CD4-positive, alpha-beta T cell treated with Interleukin-6 at 100 ng/mL for 8 hours (primary cell): ENCODE results near the gene PEF1.
A peak's percentile ranks its signal among the peaks of the same experiment; 100 is the strongest.

Experiments used
- DNase-seq: peaks from one replicate; pipeline ENCODE4 v3.0.0-alpha.2; 2020; ENCODE audit warnings: mixed read lengths, low spot score

PEF1 gene

GRCh38 chr1:31644560-31645273 is at the start of gene PEF1:
PEF1 (minus strand) TSS chr1:31644876; CDS start chr1:31644864, 12 bp downstream.
- DNase-seq = peak; percentile 98

GRCh38 chr1:31693231-31693630 is 48.6 kb upstream of the PEF1 start:
- DNase-seq = no peak

GRCh38 chr1:31691951-31692350 is 47.3 kb upstream of the PEF1 start:
- DNase-seq = no peak

GRCh38 chr1:31691446-31691845 is 46.8 kb upstream of the PEF1 start:
- DNase-seq = no peak

GRCh38 chr1:31690921-31691320 is 46.2 kb upstream of the PEF1 start:
- no peak for DNase-seq

- no peak for DNase-seq
Measured at GRCh38 chr1:31689854-31690253, 45.2 kb upstream of the PEF1 start.

GRCh38 chr1:31689379-31689778 is 44.7 kb upstream of the PEF1 start:
- DNase-seq = no peak

GRCh38 chr1:31688233-31688918 is 43.7 kb upstream of the PEF1 start:
- DNase-seq = no peak

- DNase-seq = no peak
Measured at GRCh38 chr1:31687601-31688000, 42.9 kb upstream of the PEF1 start.

GRCh38 chr1:31685795-31686194 is 41.1 kb upstream of the PEF1 start:
- no peak for DNase-seq

- no peak for DNase-seq
Measured at GRCh38 chr1:31683997-31684396, 39.3 kb upstream of the PEF1 start.

GRCh38 chr1:31681415-31681814 is 36.7 kb upstream of the PEF1 start:
- no peak for DNase-seq

GRCh38 chr1:31679676-31680230 is 35.1 kb upstream of the PEF1 start:
- DNase-seq = no peak

- DNase-seq = no peak
Measured at GRCh38 chr1:31679091-31679490, 34.4 kb upstream of the PEF1 start.

GRCh38 chr1:31678681-31679080 is 34.0 kb upstream of the PEF1 start:
- no peak for DNase-seq

- no peak for DNase-seq
Measured at GRCh38 chr1:31677949-31678348, 33.3 kb upstream of the PEF1 start.

GRCh38 chr1:31677401-31677800 is 32.7 kb upstream of the PEF1 start:
- DNase-seq = no peak

- no peak for DNase-seq
Measured at GRCh38 chr1:31675756-31676155, 31.1 kb upstream of the PEF1 start.

- DNase-seq = no peak
Measured at GRCh38 chr1:31675161-31675560, 30.5 kb upstream of the PEF1 start.

- DNase-seq = no peak
Measured at GRCh38 chr1:31674626-31675025, 29.9 kb upstream of the PEF1 start.

- DNase-seq = no peak
Measured at GRCh38 chr1:31673433-31673832, 28.8 kb upstream of the PEF1 start.

GRCh38 chr1:31672986-31673385 is 28.3 kb upstream of the PEF1 start:
- no peak for DNase-seq

- no peak for DNase-seq
Measured at GRCh38 chr1:31671561-31672201, 27.0 kb upstream of the PEF1 start.
